IMR-90 (cell line): ENCODE measurements around the gene TCFL5. TPM values are rescaled to one million over a fixed set of nuclear protein-coding genes. Genes with fewer than 3 reads are reported as not detected.

Source experiments
- ATAC-seq: fragments of 200-7000 bp; cut with Tn5 transposase; 2 replicates; pipeline ENCODE4 v1.9.1; 2020; ENCODE audit warnings: low read depth, mild to moderate bottlenecking, moderate library complexity
- BruUV-seq: library from RNA; stranded (reverse); fragments of 400-500 nt; replicated peaks from 2 replicates; lab custom pipeline; 2021; lab: Mats Ljungman, UMichigan
- CTCF ChIA-PET: fragments of 300-600 bp; formaldehyde crosslinking; extraction: SDS; loops from one replicate; lab custom pipeline; 2021; ENCODE audit warnings: antibody characterized with exemption; lab: Yijun Ruan, JAX
- POLR2A ChIA-PET: fragments of 300-600 bp; sonication (Branson Sonifier 250); formaldehyde crosslinking; loops from one replicate; lab custom pipeline; 2022; ENCODE audit warnings: antibody characterized with exemption; ENCODE audit not compliant: unreplicated experiment; lab: Charles Lee
- DNase-seq: peaks from one replicate; pipeline ENCODE4 v3.0.0; 2013
- H2AFZ ChIP-seq: replicated peaks from 2 replicates; pipeline ENCODE3; 2013; ENCODE audit warnings: low read length, mild to moderate bottlenecking; ENCODE audit not compliant: poor library complexity
- H2AK5ac ChIP-seq: 2 replicates; pipeline ENCODE4 v1.6.1; 2013; ENCODE audit warnings: low read depth, low read length, inconsistent platforms
- H2AK9ac ChIP-seq: replicated peaks from 2 replicates; pipeline ENCODE3; 2013; ENCODE audit warnings: mild to moderate bottlenecking, low read depth, low read length, moderate library complexity; ENCODE audit not compliant: poor library complexity
- H2BK120ac ChIP-seq: 2 replicates; pipeline ENCODE4 v1.6.1; 2013; ENCODE audit warnings: low read depth, low read length, inconsistent platforms
- H2BK15ac ChIP-seq: 3 replicates; pipeline ENCODE4 v1.6.1; 2013; ENCODE audit warnings: low read depth, low read length, inconsistent platforms
- H2BK20ac ChIP-seq: 2 replicates; pipeline ENCODE4 v1.6.1; 2013; ENCODE audit warnings: low read depth, mild to moderate bottlenecking, inconsistent platforms, low read length, moderate library complexity
- H2BK5ac ChIP-seq: 2 replicates; pipeline ENCODE4 v1.6.1; 2013; ENCODE audit warnings: mild to moderate bottlenecking, low read depth, low read length, inconsistent platforms; ENCODE audit not compliant: poor library complexity, severe bottlenecking
- H3K14ac ChIP-seq: replicated peaks from 2 replicates; pipeline ENCODE4 v1.6.1; 2013; ENCODE audit warnings: low read depth, low read length, inconsistent platforms
- H3K18ac ChIP-seq: 2 replicates; pipeline ENCODE4 v1.6.1; 2013; ENCODE audit warnings: low read depth, low read length, control low read depth
- H3K23ac ChIP-seq: 2 replicates; pipeline ENCODE4 v1.6.1; 2013; ENCODE audit warnings: low read depth, low read length, inconsistent platforms
- H3K27ac ChIP-seq: 2 replicates; pipeline ENCODE4 v1.5.1; 2013; ENCODE audit warnings: mild to moderate bottlenecking, control low read depth, low read length; ENCODE audit not compliant: insufficient read depth
- H3K27me3 ChIP-seq: 2 replicates; pipeline ENCODE4 v1.6.1; 2013; ENCODE audit warnings: low read length; ENCODE audit not compliant: control insufficient read depth, insufficient read depth
- H3K36me3 ChIP-seq: 2 replicates; pipeline ENCODE4 v1.6.1; 2013; ENCODE audit warnings: low read length, mixed read lengths; ENCODE audit not compliant: control insufficient read depth, insufficient read depth
- H3K4ac ChIP-seq: 2 replicates; pipeline ENCODE4 v1.6.1; 2013; ENCODE audit warnings: low read depth, low read length, inconsistent platforms
- H3K4me1 ChIP-seq: 2 replicates; pipeline ENCODE4 v1.6.1; 2013; ENCODE audit warnings: low read length, mixed read lengths; ENCODE audit not compliant: control insufficient read depth, insufficient read depth
- H3K4me2 ChIP-seq: 2 replicates; pipeline ENCODE4 v1.6.1; 2013; ENCODE audit warnings: low read depth, mild to moderate bottlenecking, control low read depth, low read length, moderate library complexity
- H3K4me3 ChIP-seq: 2 replicates; pipeline ENCODE4 v1.5.1; 2013; ENCODE audit warnings: low read depth, mild to moderate bottlenecking, control low read depth, low read length, moderate library complexity; ENCODE audit not compliant: insufficient read depth
- H3K56ac ChIP-seq: 2 replicates; pipeline ENCODE4 v1.6.1; 2013; ENCODE audit warnings: low read length, inconsistent platforms; ENCODE audit not compliant: insufficient read depth; ENCODE audit errors: extremely low read depth
- H3K79me1 ChIP-seq, 2 experiments: 2 replicates each; pipeline ENCODE4 v1.6.1; 2013; ENCODE audit warnings: low read length in 2 of 2, inconsistent platforms in 1 of 2, low read depth in 1 of 2
- H3K9ac ChIP-seq: 2 replicates; pipeline ENCODE4 v1.6.1; 2013; ENCODE audit warnings: low read depth, low read length, control low read depth
- H3K9me1 ChIP-seq: 2 replicates; pipeline ENCODE4 v1.6.1; 2013; ENCODE audit warnings: low read length, inconsistent platforms; ENCODE audit not compliant: insufficient read depth
- H3K9me3 ChIP-seq: 2 replicates; pipeline ENCODE4 v1.6.1; 2013; ENCODE audit warnings: low read length; ENCODE audit not compliant: control insufficient read depth, insufficient read depth
- H4K20me1 ChIP-seq: 2 replicates; pipeline ENCODE4 v1.6.1; 2013; ENCODE audit warnings: low read length, inconsistent platforms; ENCODE audit not compliant: insufficient read depth
- H4K5ac ChIP-seq: 2 replicates; pipeline ENCODE4 v1.6.1; 2013; ENCODE audit warnings: mild to moderate bottlenecking, low read depth, low read length, control low read depth
- H4K8ac ChIP-seq, 2 experiments: 2 replicates each; pipeline ENCODE4 v1.6.1; 2013; ENCODE audit warnings: low read depth in 2 of 2, low read length in 2 of 2, control low read depth in 1 of 2, inconsistent platforms in 1 of 2
- H4K91ac ChIP-seq: 2 replicates; pipeline ENCODE4 v1.6.1; 2013; ENCODE audit warnings: low read depth, low read length, inconsistent platforms; ENCODE audit not compliant: insufficient read depth
- BHLHE40 ChIP-seq: fragments of 150-350 bp; IDR thresholded peaks from 2 replicates; pipeline ENCODE4 v1.6.1; 2016; ENCODE audit warnings: mild to moderate bottlenecking, low read depth, low read length
- CEBPB ChIP-seq: IDR thresholded peaks from 2 replicates; pipeline ENCODE4 v1.6.1; 2012; ENCODE audit warnings: low read depth, low read length, improper control_type of control experiment
- CHD1 ChIP-seq: IDR thresholded peaks from 2 replicates; pipeline ENCODE4 v1.6.1; 2012; ENCODE audit warnings: low read depth, low read length, improper control_type of control experiment
- FOS ChIP-seq: fragments of 150-350 bp; IDR thresholded peaks from 2 replicates; pipeline ENCODE4 v1.6.1; 2016; ENCODE audit warnings: low read depth, low read length
- MAFK ChIP-seq: IDR thresholded peaks from 2 replicates; pipeline ENCODE4 v1.6.1; 2012; ENCODE audit warnings: low read depth, low read length, improper control_type of control experiment
- MAZ ChIP-seq: IDR thresholded peaks from 2 replicates; pipeline ENCODE4 v1.6.1; 2012; ENCODE audit warnings: low read depth, mild to moderate bottlenecking, low read length, improper control_type of control experiment, moderate library complexity, borderline replicate concordance
- MXI1 ChIP-seq: IDR thresholded peaks from 2 replicates; pipeline ENCODE4 v1.6.1; 2012; ENCODE audit warnings: low read depth, mild to moderate bottlenecking, low read length, moderate library complexity, borderline replicate concordance
- NFE2L2 ChIP-seq: fragments of 150-350 bp; IDR thresholded peaks from 2 replicates; pipeline ENCODE4 v1.6.1; 2016; ENCODE audit warnings: low read depth, mild to moderate bottlenecking, low read length
- POLR2A ChIP-seq: IDR thresholded peaks from 2 replicates; pipeline ENCODE4 v1.6.1; 2012; ENCODE audit warnings: mild to moderate bottlenecking, low read depth, low read length
- RAD21 ChIP-seq: IDR thresholded peaks from 2 replicates; pipeline ENCODE4 v1.6.1; 2012; ENCODE audit warnings: low read length, improper control_type of control experiment
- RCOR1 ChIP-seq: IDR thresholded peaks from 2 replicates; pipeline ENCODE4 v1.6.1; 2012; ENCODE audit warnings: mild to moderate bottlenecking, low read length, improper control_type of control experiment; ENCODE audit not compliant: insufficient replicate concordance
- RFX5 ChIP-seq: IDR thresholded peaks from 2 replicates; pipeline ENCODE4 v1.8.0; 2012; ENCODE audit warnings: low read depth, mild to moderate bottlenecking, low read length, moderate library complexity
- SMC3 ChIP-seq: fragments of 150-350 bp; IDR thresholded peaks from 2 replicates; pipeline ENCODE4 v1.6.1; 2016; ENCODE audit warnings: low read depth, mild to moderate bottlenecking, antibody characterized with exemption, low read length, moderate library complexity
- WGBS, 2 experiments: methylation state at CpG; one replicate each; pipeline versions ENCODE4 v1.1.5 to v1.1.7; 2013; ENCODE audit warnings: missing lambda C conversion rate in 2 of 2; ENCODE audit not compliant: insufficient read length in 1 of 2; ENCODE audit errors: extremely low coverage in 2 of 2; 5-methylcytosine and 5-hydroxymethylcytosine counted together
- dilution Hi-C: fragments of 300-500 bp; cut with HindIII; formaldehyde crosslinking; loops from one replicate; pipeline ENCODE4 v1.14.3; 2018; ENCODE audit warnings: low sequenced_read_pairs; ENCODE audit not compliant: unreplicated experiment
- in situ Hi-C: fragments of 300-500 bp; cut with MboI; formaldehyde crosslinking; loops from 3 replicates; pipeline ENCODE4 v1.14.3; 2019; ENCODE audit warnings: low sequenced_read_pairs, inconsistent platforms, mixed read lengths
- intact Hi-C: fragments of 100-400 bp; cut with micrococcal nuclease; formaldehyde crosslinking; loops from 2 replicates; pipeline ENCODE4 v1.10.0; 2022
- polyA plus RNA-seq, 3 experiments: library from polyadenylated mRNA; depleted of rRNA; stranded (reverse); fragments of >200 nt; gene quantifications; 2 replicates each; pipeline ENCODE4 v1.2.3, GENCODE V29; 2012; ENCODE audit warnings: low replicate concordance in 1 of 3
- total RNA-seq: library from RNA; depleted of rRNA; stranded (reverse); fragments of >200 nt; gene quantifications from 2 replicates; pipeline ENCODE4 v1.2.3, GENCODE V29; 2012
- TF ChIP-seq, protein P1 (sequence below): fragments of 150-350 bp; IDR thresholded peaks from 2 replicates; pipeline ENCODE4 v1.6.1; 2016; ENCODE audit warnings: low read depth, mild to moderate bottlenecking, low read length, moderate library complexity, borderline replicate concordance
- TF ChIP-seq, protein P2 (sequence below): fragments of 150-350 bp; IDR thresholded peaks from 2 replicates; pipeline ENCODE4 v1.6.1; 2017; ENCODE audit warnings: mild to moderate bottlenecking, antibody characterized with exemption, low read length, low read depth
- TF ChIP-seq, protein P3 (sequence below): conservative IDR thresholded peaks from 2 replicates; pipeline ENCODE4 v1.5.1; 2012; ENCODE audit warnings: mild to moderate bottlenecking, low read depth, low read length, improper control_type of control experiment

The TCFL5 gene
- total and polyA plus RNA-seq, 2 of the 4 experiments (the other 2 are of a cell fraction), result 6.0 to 8.2 TPM

DNA sequence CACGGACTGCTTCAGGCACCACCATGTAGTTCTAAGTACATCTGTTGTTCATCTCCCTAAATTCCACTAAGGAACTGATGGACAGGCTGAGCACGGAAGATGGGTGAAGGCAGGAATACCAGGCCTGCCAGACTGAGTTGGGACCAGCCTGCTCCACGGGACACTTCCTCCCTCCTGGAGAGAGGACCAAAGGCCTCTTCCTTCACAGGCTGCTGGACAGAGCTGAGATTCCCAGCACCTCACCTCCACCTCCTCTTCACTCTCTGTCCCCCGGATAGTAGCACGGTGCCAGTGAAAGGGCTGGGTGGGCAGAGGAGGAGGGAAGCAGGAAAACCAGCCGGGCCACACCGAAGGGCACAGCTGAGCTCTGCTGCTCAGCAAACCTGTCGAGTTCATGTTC lies 22.9 kb upstream of the TCFL5 start:
- H3K4me2 ChIP-seq, result no peak overlapping the region
- H3K9me3 ChIP-seq, result no peaks in the 10 kb centered on the region
- dilution Hi-C loops (no loop called here), intact Hi-C loops (no loop called here), in situ Hi-C loops (no loop called here)
- H3K79me1 ChIP-seq, result peaks cover 0 to 16% of the 10 kb centered on the region in 2 experiments; a peak in 2 of 4 replicates
- H3K14ac ChIP-seq, result no peak overlapping the region
- no peak overlapping the region for H3K27ac ChIP-seq
- TF ChIP-seq SMC3 (no peak), RCOR1 (no peak), MXI1 (no peak), CEBPB (no peak), NFE2L2 (no peak), RAD21 (no peak), MAFK (no peak), RFX5 (no peak), BHLHE40 (no peak), MAZ (no peak), CHD1 (no peak), POLR2A (no peak), FOS (no peak)
- TF ChIP-seq, protein P1, sequence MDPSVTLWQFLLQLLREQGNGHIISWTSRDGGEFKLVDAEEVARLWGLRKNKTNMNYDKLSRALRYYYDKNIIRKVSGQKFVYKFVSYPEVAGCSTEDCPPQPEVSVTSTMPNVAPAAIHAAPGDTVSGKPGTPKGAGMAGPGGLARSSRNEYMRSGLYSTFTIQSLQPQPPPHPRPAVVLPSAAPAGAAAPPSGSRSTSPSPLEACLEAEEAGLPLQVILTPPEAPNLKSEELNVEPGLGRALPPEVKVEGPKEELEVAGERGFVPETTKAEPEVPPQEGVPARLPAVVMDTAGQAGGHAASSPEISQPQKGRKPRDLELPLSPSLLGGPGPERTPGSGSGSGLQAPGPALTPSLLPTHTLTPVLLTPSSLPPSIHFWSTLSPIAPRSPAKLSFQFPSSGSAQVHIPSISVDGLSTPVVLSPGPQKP, result no peak
- TF ChIP-seq, protein P2, sequence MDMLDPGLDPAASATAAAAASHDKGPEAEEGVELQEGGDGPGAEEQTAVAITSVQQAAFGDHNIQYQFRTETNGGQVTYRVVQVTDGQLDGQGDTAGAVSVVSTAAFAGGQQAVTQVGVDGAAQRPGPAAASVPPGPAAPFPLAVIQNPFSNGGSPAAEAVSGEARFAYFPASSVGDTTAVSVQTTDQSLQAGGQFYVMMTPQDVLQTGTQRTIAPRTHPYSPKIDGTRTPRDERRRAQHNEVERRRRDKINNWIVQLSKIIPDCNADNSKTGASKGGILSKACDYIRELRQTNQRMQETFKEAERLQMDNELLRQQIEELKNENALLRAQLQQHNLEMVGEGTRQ, result no peak
- TF ChIP-seq, protein P3, sequence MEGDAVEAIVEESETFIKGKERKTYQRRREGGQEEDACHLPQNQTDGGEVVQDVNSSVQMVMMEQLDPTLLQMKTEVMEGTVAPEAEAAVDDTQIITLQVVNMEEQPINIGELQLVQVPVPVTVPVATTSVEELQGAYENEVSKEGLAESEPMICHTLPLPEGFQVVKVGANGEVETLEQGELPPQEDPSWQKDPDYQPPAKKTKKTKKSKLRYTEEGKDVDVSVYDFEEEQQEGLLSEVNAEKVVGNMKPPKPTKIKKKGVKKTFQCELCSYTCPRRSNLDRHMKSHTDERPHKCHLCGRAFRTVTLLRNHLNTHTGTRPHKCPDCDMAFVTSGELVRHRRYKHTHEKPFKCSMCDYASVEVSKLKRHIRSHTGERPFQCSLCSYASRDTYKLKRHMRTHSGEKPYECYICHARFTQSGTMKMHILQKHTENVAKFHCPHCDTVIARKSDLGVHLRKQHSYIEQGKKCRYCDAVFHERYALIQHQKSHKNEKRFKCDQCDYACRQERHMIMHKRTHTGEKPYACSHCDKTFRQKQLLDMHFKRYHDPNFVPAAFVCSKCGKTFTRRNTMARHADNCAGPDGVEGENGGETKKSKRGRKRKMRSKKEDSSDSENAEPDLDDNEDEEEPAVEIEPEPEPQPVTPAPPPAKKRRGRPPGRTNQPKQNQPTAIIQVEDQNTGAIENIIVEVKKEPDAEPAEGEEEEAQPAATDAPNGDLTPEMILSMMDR, result no peak
- no peak overlapping the region for H3K23ac ChIP-seq
- no peak for ATAC-seq
- peaks cover 11% of the 10 kb centered on the region for H3K9me1 ChIP-seq
- DNase-seq, result no peak
- no peak overlapping the region for H2AFZ ChIP-seq
- H3K4me3 ChIP-seq, result no peak overlapping the region
- H3K4ac ChIP-seq, result no peak overlapping the region
- ChIA-PET POLR2A (interaction anchor here (0.6 kb wide), 1 partner anchor 52 kb away, joined by 3 read pairs; no protein-coding TSS in a partner anchor), CTCF (no interaction called here)
- H2BK120ac ChIP-seq, result no peak overlapping the region
- peaks cover 20% of the 10 kb centered on the region for H4K20me1 ChIP-seq
- no peaks in the 10 kb centered on the region for H3K27me3 ChIP-seq
- peaks cover 38% of the 10 kb centered on the region for H3K36me3 ChIP-seq
- H2BK20ac ChIP-seq, result no peak overlapping the region
- no peak overlapping the region for H3K9ac ChIP-seq
- H2AK9ac ChIP-seq, result no peak overlapping the region
- no peak overlapping the region for H3K18ac ChIP-seq
- no peak overlapping the region for H4K91ac ChIP-seq
- H3K4me1 ChIP-seq, result peaks cover 11% of the 10 kb centered on the region
- 67% methylated on average over 1 of the region's 8 CpGs; no CpG with 5 or more reads in 1 of the 2 experiments for WGBS, 2 experiments
- H3K56ac ChIP-seq, result no peak overlapping the region
- H2BK5ac ChIP-seq, result no peak overlapping the region
- H4K8ac ChIP-seq, result no peak overlapping the region
- H2AK5ac ChIP-seq, result no peak overlapping the region
- no peak overlapping the region for H4K5ac ChIP-seq
- no peak overlapping the region for H2BK15ac ChIP-seq
- BruUV-seq, result no TSS peak
